ENCODE measurements around the gene SCIN.

GRCh38 chr7:12590559-12590958 lies 20.0 kb downstream of the SCIN start:
- TF ChIP-seq CTCF (IDR thresholded peaks at IDR 0.05) (no peak), POLR2A (IDR thresholded peaks at IDR 0.05) (no peak)
